SK-N-SH (cell line): ENCODE results near the gene RASL10B.

ENCODE experiments used
- CHD2 ChIP-seq: fragments of 150-350 bp; IDR thresholded peaks from 2 replicates; pipeline ENCODE4 v1.6.1; 2018; ENCODE audit warnings: low read length; ENCODE audit not compliant: partially characterized antibody
- ELF1 ChIP-seq: IDR thresholded peaks from 2 replicates; pipeline ENCODE4 v1.4.0; 2012
- GABPA ChIP-seq: IDR thresholded peaks from 2 replicates; pipeline ENCODE4 v1.4.0; 2012; ENCODE audit warnings: low read depth, mild to moderate bottlenecking
- POLR2AphosphoS5 ChIP-seq: IDR thresholded peaks from 2 replicates; pipeline ENCODE4 v1.6.1; 2012; ENCODE audit warnings: low read depth, low read length
- RAD21 ChIP-seq: IDR thresholded peaks from 2 replicates; pipeline ENCODE4 v1.6.1; 2012; ENCODE audit warnings: mild to moderate bottlenecking, low read length
- RCOR1 ChIP-seq: fragments of 150-350 bp; IDR thresholded peaks from 2 replicates; pipeline ENCODE4 v1.6.1; 2017; ENCODE audit warnings: antibody characterized with exemption, low read length
- SIN3A ChIP-seq: IDR thresholded peaks from 2 replicates; pipeline ENCODE4 v1.6.1; 2012; ENCODE audit warnings: low read depth, mild to moderate bottlenecking, low read length, moderate library complexity, borderline replicate concordance
- TF ChIP-seq, protein P1 (sequence below): fragments of 200-600 bp; sonication (generic); IDR thresholded peaks from 2 replicates; pipeline ENCODE4 v1.6.1; 2017; ENCODE audit warnings: antibody characterized with exemption, mild to moderate bottlenecking, moderate library complexity

GRCh38 chr17:35740997-35741931 is 9.8 kb downstream of the RASL10B start:
- no peak for TF ChIP-seq CHD2
- no peak for TF ChIP-seq RAD21
- TF ChIP-seq POLR2AphosphoS5: no peak
- TF ChIP-seq, protein P1, sequence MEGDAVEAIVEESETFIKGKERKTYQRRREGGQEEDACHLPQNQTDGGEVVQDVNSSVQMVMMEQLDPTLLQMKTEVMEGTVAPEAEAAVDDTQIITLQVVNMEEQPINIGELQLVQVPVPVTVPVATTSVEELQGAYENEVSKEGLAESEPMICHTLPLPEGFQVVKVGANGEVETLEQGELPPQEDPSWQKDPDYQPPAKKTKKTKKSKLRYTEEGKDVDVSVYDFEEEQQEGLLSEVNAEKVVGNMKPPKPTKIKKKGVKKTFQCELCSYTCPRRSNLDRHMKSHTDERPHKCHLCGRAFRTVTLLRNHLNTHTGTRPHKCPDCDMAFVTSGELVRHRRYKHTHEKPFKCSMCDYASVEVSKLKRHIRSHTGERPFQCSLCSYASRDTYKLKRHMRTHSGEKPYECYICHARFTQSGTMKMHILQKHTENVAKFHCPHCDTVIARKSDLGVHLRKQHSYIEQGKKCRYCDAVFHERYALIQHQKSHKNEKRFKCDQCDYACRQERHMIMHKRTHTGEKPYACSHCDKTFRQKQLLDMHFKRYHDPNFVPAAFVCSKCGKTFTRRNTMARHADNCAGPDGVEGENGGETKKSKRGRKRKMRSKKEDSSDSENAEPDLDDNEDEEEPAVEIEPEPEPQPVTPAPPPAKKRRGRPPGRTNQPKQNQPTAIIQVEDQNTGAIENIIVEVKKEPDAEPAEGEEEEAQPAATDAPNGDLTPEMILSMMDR: no peak
- TF ChIP-seq ELF1: no peak
- no peak for TF ChIP-seq SIN3A
- no peak for TF ChIP-seq RCOR1
- no peak for TF ChIP-seq GABPA
